DOHH2 (cell line): ENCODE data around the gene MAMDC2.

ENCODE experiments used
- H3F3A ChIP-seq: fragments of 200-600 bp; sonication (generic), shearing (Covaris generic); 2 replicates; pipeline ENCODE4 v1.6.0; 2016; ENCODE audit warnings: antibody characterized with exemption, mild to moderate bottlenecking; ENCODE audit not compliant: control insufficient read depth, insufficient read depth
- H3K27ac ChIP-seq: fragments of 200-600 bp; sonication (generic); 2 replicates; pipeline ENCODE4 v1.5.1; 2014; ENCODE audit warnings: low read depth, mild to moderate bottlenecking, low read length, moderate library complexity
- H3K27me3 ChIP-seq: fragments of 200-600 bp; sonication (generic); 2 replicates; pipeline ENCODE4 v1.6.1; 2014; ENCODE audit warnings: mild to moderate bottlenecking, low read length, mixed read lengths; ENCODE audit not compliant: control insufficient read depth
- H3K36me3 ChIP-seq: fragments of 200-600 bp; sonication (generic); 2 replicates; pipeline ENCODE4 v1.6.1; 2014; ENCODE audit warnings: mild to moderate bottlenecking, low read length, moderate library complexity, mixed read lengths; ENCODE audit not compliant: control insufficient read depth
- H3K4me1 ChIP-seq: fragments of 200-600 bp; sonication (generic); 2 replicates; pipeline ENCODE4 v1.6.1; 2014; ENCODE audit warnings: mild to moderate bottlenecking, low read length, mixed read lengths; ENCODE audit not compliant: control insufficient read depth
- H3K4me2 ChIP-seq: fragments of 200-600 bp; sonication (generic); 2 replicates; pipeline ENCODE4 v1.6.0; 2014; ENCODE audit warnings: mild to moderate bottlenecking, low read length, moderate library complexity
- H3K4me3 ChIP-seq: fragments of 200-600 bp; sonication (generic); 2 replicates; pipeline ENCODE4 v1.5.1; 2014; ENCODE audit warnings: mild to moderate bottlenecking, low read length, mixed read lengths
- H3K79me2 ChIP-seq: fragments of 200-600 bp; sonication (generic); 2 replicates; pipeline ENCODE4 v1.6.1; 2014; ENCODE audit warnings: mild to moderate bottlenecking, low read length, mixed read lengths; ENCODE audit not compliant: control insufficient read depth
- H3K9me2 ChIP-seq: fragments of 200-600 bp; sonication (generic); replicated peaks from 2 replicates; pipeline ENCODE4 v1.6.1; 2014; ENCODE audit warnings: mild to moderate bottlenecking, low read length, mixed read lengths; ENCODE audit not compliant: control insufficient read depth
- H3K9me3 ChIP-seq: fragments of 200-600 bp; sonication (generic); 2 replicates; pipeline ENCODE4 v1.6.1; 2014; ENCODE audit warnings: antibody characterized with exemption, low read length, mixed read lengths; ENCODE audit not compliant: control insufficient read depth, insufficient read depth
- H4K20me1 ChIP-seq: fragments of 200-600 bp; sonication (generic); 2 replicates; pipeline ENCODE4 v1.6.0; 2014; ENCODE audit warnings: low read depth, mild to moderate bottlenecking, antibody characterized with exemption, low read length, moderate library complexity; ENCODE audit not compliant: control insufficient read depth, insufficient read depth
- EZH2phosphoT487 ChIP-seq: fragments of 200-600 bp; sonication (generic); IDR thresholded peaks from 2 replicates; pipeline ENCODE4 v1.6.1; 2017; ENCODE audit warnings: borderline replicate concordance, mild to moderate bottlenecking, antibody characterized with exemption, low read length, moderate library complexity, mixed read lengths
- TF ChIP-seq, protein P1 (sequence below): fragments of 200-600 bp; sonication (generic); IDR thresholded peaks from one replicate; pipeline ENCODE4 v1.5.1; 2014; ENCODE audit warnings: antibody characterized with exemption, mild to moderate bottlenecking, low read depth, low read length; ENCODE audit not compliant: poor library complexity, severe bottlenecking

MAMDC2 gene

GRCh38 chr9:70028287-70028686, 15.4 kb upstream of the MAMDC2 start:
- no peaks in the 10 kb centered on the region for H3K36me3 ChIP-seq
- no peaks in the 10 kb centered on the region for H3K4me1 ChIP-seq
- no peak overlapping the region for H3K4me2 ChIP-seq
- H3K9me2 ChIP-seq = no peaks in the 10 kb centered on the region
- no peaks in the 10 kb centered on the region for H3K79me2 ChIP-seq
- TF ChIP-seq, protein P1, sequence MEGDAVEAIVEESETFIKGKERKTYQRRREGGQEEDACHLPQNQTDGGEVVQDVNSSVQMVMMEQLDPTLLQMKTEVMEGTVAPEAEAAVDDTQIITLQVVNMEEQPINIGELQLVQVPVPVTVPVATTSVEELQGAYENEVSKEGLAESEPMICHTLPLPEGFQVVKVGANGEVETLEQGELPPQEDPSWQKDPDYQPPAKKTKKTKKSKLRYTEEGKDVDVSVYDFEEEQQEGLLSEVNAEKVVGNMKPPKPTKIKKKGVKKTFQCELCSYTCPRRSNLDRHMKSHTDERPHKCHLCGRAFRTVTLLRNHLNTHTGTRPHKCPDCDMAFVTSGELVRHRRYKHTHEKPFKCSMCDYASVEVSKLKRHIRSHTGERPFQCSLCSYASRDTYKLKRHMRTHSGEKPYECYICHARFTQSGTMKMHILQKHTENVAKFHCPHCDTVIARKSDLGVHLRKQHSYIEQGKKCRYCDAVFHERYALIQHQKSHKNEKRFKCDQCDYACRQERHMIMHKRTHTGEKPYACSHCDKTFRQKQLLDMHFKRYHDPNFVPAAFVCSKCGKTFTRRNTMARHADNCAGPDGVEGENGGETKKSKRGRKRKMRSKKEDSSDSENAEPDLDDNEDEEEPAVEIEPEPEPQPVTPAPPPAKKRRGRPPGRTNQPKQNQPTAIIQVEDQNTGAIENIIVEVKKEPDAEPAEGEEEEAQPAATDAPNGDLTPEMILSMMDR = no peak
- TF ChIP-seq EZH2phosphoT487 = no peak
- no peak overlapping the region for H3K27ac ChIP-seq
- H4K20me1 ChIP-seq = no peaks in the 10 kb centered on the region
- peaks cover 7% of the 10 kb centered on the region; the same call in 1 of the 2 replicates for H3K9me3 ChIP-seq
- no peak overlapping the region for H3K4me3 ChIP-seq
- no peaks in the 10 kb centered on the region for H3F3A ChIP-seq
- no peaks in the 10 kb centered on the region for H3K27me3 ChIP-seq

GRCh38 chr9:70030156-70030555, 13.5 kb upstream of the MAMDC2 start:
- Histone ChIP-seq H3K27ac (no peak overlapping the region), H4K20me1 (no peaks in the 10 kb centered on the region), H3K4me1 (no peaks in the 10 kb centered on the region), H3K9me3 (peaks cover 5% of the 10 kb centered on the region; the same call in 1 of the 2 replicates), H3K4me3 (no peak overlapping the region), H3F3A (no peaks in the 10 kb centered on the region), H3K36me3 (no peaks in the 10 kb centered on the region), H3K79me2 (no peaks in the 10 kb centered on the region), H3K27me3 (no peaks in the 10 kb centered on the region), H3K4me2 (no peak overlapping the region), H3K9me2 (no peaks in the 10 kb centered on the region)
- no peak for TF ChIP-seq EZH2phosphoT487
- TF ChIP-seq, protein P1 = no peak

GRCh38 chr9:70031141-70031545, 12.5 kb upstream of the MAMDC2 start:
- Histone ChIP-seq H4K20me1 (no peaks in the 10 kb centered on the region), H3K4me2 (no peak overlapping the region), H3K79me2 (no peaks in the 10 kb centered on the region), H3K27me3 (no peaks in the 10 kb centered on the region), H3F3A (no peaks in the 10 kb centered on the region), H3K9me2 (no peaks in the 10 kb centered on the region), H3K4me1 (no peaks in the 10 kb centered on the region), H3K9me3 (no peaks in the 10 kb centered on the region), H3K4me3 (no peak overlapping the region), H3K36me3 (no peaks in the 10 kb centered on the region), H3K27ac (no peak overlapping the region)
- no peak for TF ChIP-seq EZH2phosphoT487
- TF ChIP-seq, protein P1 = no peak
